Measurements from ENCODE around the gene RAB11A. TPM values are rescaled to one million over a fixed set of nuclear protein-coding genes. Genes with fewer than 3 reads are reported as not detected.

RAB11A gene
- total RNA-seq, 4 donors from 2014 or later: 246 to 604 (median 518) TPM

DNA sequence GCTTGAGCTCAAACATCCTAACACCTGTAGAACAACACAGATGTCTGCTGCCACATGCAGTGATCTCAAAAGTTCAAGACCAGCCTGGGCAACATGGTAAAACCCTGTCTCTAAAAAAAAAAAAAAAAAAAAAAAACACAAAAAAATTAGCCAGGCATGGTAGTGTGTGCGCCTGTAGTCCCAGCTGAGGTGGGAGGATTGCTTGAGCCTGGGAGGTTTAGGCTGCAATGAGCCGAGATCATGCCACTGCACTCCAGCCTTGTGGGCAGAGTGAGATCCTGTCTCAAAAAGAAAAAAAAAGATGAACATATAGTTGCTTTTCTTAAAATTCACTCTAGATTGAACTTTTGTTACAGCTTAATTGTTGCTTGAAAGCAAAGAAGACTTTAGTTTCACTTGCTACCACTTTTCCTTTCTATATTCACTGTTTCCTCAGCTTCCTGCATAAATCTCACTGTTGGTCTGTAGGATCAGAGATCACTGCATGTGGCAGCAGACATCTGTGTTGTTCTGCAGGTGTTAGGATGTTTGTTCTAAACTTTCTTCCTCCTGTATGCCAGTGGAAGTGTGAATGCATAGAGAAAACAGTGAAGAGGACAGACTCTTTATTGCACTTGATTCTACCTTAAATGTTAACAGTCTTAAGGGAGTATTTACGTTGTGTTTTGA lies 12.6 kb downstream of the RAB11A start:
- DNase-seq: no peak
- TF ChIP-seq POLR2A (IDR thresholded peaks at IDR 0.05): no peak
- Histone ChIP-seq H3K27ac (no peak overlapping the region), H3K4me3 (no peak overlapping the region), H3K36me3 (peaks cover 19 to 100% (median 20%) of the 10 kb centered on the region in 3 donors), H3K9me3 (no peaks in the 10 kb centered on the region), H3K27me3 (no peaks in the 10 kb centered on the region), H3K4me1 (peaks cover 2 to 48% (median 5%) of the 10 kb centered on the region in 3 donors)
- intact Hi-C loops (cut with DNase I): no loop called here
- 78 to 82% methylated on average over 3 of the region's 3 CpGs for WGBS, 2 donors

GRCh38 chr15:65883571-65883970 lies 14.3 kb downstream of the RAB11A start:
- intact Hi-C loops (cut with DNase I): no loop called here
- Histone ChIP-seq H3K4me1 (peaks cover 2 to 48% (median 5%) of the 10 kb centered on the region in 3 donors), H3K4me3 (no peak overlapping the region), H3K36me3 (peaks cover 13 to 100% (median 15%) of the 10 kb centered on the region in 3 donors), H3K27me3 (no peaks in the 10 kb centered on the region), H3K27ac (no peak overlapping the region), H3K9me3 (no peaks in the 10 kb centered on the region)
- no peak for DNase-seq
- TF ChIP-seq, protein P1, sequence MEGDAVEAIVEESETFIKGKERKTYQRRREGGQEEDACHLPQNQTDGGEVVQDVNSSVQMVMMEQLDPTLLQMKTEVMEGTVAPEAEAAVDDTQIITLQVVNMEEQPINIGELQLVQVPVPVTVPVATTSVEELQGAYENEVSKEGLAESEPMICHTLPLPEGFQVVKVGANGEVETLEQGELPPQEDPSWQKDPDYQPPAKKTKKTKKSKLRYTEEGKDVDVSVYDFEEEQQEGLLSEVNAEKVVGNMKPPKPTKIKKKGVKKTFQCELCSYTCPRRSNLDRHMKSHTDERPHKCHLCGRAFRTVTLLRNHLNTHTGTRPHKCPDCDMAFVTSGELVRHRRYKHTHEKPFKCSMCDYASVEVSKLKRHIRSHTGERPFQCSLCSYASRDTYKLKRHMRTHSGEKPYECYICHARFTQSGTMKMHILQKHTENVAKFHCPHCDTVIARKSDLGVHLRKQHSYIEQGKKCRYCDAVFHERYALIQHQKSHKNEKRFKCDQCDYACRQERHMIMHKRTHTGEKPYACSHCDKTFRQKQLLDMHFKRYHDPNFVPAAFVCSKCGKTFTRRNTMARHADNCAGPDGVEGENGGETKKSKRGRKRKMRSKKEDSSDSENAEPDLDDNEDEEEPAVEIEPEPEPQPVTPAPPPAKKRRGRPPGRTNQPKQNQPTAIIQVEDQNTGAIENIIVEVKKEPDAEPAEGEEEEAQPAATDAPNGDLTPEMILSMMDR (IDR thresholded peaks at IDR 0.05): no peak
- TF ChIP-seq POLR2A (IDR thresholded peaks at IDR 0.05): no peak
- WGBS, 2 donors: 83 to 89% methylated on average over 6 of the region's 6 CpGs

GRCh38 chr15:65884511-65884910 lies 15.2 kb downstream of the RAB11A start:
- Histone ChIP-seq H3K9me3 (no peaks in the 10 kb centered on the region), H3K4me3 (no peak overlapping the region)
- TF ChIP-seq POLR2A (IDR thresholded peaks at IDR 0.05): no peak
- TF ChIP-seq, protein P1 (IDR thresholded peaks at IDR 0.05): no peak

DNA sequence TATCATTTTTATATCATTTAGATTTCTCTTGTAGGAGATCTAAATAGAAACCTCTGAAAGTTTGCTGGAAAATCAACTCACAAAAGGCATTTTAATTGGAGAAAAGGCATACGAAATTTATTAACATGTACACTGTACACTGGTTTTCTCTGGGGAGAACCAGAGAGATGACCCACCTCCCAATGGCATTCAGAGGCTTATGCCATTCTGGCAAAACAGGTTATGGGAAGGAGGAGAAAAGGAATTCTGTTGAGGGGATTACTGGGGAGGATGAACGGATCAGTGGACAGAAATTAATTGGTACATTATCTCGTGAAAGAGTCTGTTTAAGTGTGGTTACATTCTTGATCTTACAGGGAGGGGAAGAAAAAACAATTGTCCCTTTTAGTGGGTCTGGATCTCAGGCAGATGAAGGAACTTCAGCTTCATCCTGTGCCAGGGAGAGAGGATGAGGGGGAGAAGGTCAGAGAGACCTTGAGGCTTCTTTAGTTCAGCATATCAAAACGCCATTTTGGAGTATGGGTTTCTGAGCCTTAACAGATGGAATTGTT lies 16.5 kb downstream of the RAB11A start:
- peaks cover 3 to 100% (median 18%) of the 10 kb centered on the region in 3 donors for H3K36me3 ChIP-seq

More at GRCh38 chr15:65884511-65884910, 15.2 kb downstream of the RAB11A start:
- Histone ChIP-seq H3K27me3 (no peaks in the 10 kb centered on the region), H3K27ac (no peak overlapping the region), H3K4me1 (peaks cover 2 to 48% (median 5%) of the 10 kb centered on the region in 3 donors), H3K36me3 (peaks cover 10 to 100% (median 14%) of the 10 kb centered on the region in 3 donors)
- no peak for DNase-seq
- intact Hi-C loops (cut with DNase I): no loop called here

DNA sequence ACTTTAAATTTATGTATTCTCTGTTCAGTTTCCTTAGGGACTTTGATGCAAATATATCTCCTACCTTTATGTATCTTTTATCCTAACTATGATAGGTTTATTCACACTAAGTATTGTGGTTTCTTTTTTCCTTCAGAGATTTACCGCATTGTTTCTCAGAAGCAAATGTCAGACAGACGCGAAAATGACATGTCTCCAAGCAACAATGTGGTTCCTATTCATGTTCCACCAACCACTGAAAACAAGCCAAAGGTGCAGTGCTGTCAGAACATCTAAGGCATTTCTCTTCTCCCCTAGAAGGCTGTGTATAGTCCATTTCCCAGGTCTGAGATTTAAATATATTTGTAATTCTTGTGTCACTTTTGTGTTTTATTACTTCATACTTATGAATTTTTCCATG lies 18.3 kb downstream of the RAB11A start:
- no peak for TF ChIP-seq POLR2A (IDR thresholded peaks at IDR 0.05)
- TF ChIP-seq, protein P1 (IDR thresholded peaks at IDR 0.05): no peak
- DNase-seq: no peak
- H3K36me3 ChIP-seq: peaks cover 3 to 100% (median 18%) of the 10 kb centered on the region in 3 donors
- no peaks in the 10 kb centered on the region for H3K9me3 ChIP-seq
- WGBS, 2 donors: 66 to 73% methylated on average over 3 of the region's 3 CpGs
- intact Hi-C loops (cut with DNase I): no loop called here
- H3K4me3 ChIP-seq: no peak overlapping the region
- H3K27me3 ChIP-seq: no peaks in the 10 kb centered on the region
- H3K27ac ChIP-seq: no peak overlapping the region
- H3K4me1 ChIP-seq: peaks cover 2 to 34% (median 5%) of the 10 kb centered on the region in 3 donors

More for the DNA sequence above, 16.5 kb downstream of the RAB11A start:
- Histone ChIP-seq H3K4me3 (no peak overlapping the region), H3K27me3 (no peaks in the 10 kb centered on the region), H3K27ac (no peak overlapping the region), H3K4me1 (peaks cover 2 to 51% (median 5%) of the 10 kb centered on the region in 3 donors), H3K9me3 (no peaks in the 10 kb centered on the region)
- TF ChIP-seq, protein P1 (IDR thresholded peaks at IDR 0.05): no peak
- no peak for TF ChIP-seq POLR2A (IDR thresholded peaks at IDR 0.05)
- no peak for DNase-seq
- WGBS, 2 donors: 64 to 65% methylated on average over 4 of the region's 4 CpGs
- intact Hi-C loops (cut with DNase I): no loop called here
